ENCODE measurements around the gene WBP1L.

Gene WBP1L

DNA sequence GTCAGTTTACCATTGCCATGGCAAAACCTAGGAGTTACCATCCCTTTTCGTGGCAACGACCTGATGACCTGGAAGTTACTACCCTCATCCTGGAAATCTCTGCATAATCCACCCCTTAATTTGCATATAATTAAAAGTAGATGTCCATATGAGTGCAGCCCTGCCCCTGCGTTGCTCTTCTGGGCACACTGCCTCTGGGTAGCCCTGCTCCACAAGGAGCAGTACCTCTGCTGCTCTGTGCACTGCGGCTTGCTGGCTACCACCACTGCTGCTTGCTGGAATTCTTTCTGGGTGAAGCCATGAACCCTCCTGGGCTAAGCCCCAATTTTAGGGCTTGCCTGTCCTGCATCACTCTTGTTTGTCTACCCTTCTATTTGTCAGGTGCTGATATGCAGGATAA, 80.9 kb downstream of the WBP1L start:
- no peak for DNase-seq (ENCODE audit: low read depth)
- H3K4me3 ChIP-seq (ENCODE audit: low read depth, low read length), result no peak overlapping the region
- TF ChIP-seq, protein P1, sequence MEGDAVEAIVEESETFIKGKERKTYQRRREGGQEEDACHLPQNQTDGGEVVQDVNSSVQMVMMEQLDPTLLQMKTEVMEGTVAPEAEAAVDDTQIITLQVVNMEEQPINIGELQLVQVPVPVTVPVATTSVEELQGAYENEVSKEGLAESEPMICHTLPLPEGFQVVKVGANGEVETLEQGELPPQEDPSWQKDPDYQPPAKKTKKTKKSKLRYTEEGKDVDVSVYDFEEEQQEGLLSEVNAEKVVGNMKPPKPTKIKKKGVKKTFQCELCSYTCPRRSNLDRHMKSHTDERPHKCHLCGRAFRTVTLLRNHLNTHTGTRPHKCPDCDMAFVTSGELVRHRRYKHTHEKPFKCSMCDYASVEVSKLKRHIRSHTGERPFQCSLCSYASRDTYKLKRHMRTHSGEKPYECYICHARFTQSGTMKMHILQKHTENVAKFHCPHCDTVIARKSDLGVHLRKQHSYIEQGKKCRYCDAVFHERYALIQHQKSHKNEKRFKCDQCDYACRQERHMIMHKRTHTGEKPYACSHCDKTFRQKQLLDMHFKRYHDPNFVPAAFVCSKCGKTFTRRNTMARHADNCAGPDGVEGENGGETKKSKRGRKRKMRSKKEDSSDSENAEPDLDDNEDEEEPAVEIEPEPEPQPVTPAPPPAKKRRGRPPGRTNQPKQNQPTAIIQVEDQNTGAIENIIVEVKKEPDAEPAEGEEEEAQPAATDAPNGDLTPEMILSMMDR (IDR thresholded peaks at IDR 0.05; ENCODE audit: low read depth, low read length), result no peak
- TF ChIP-seq MYC (IDR thresholded peaks at IDR 0.05; ENCODE audit: low read depth, low read length), result no peak
- TF ChIP-seq, protein P2, sequence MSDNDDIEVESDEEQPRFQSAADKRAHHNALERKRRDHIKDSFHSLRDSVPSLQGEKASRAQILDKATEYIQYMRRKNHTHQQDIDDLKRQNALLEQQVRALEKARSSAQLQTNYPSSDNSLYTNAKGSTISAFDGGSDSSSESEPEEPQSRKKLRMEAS (IDR thresholded peaks at IDR 0.05; ENCODE audit: low read depth, low read length), result no peak
- TF ChIP-seq POLR2A (IDR thresholded peaks at IDR 0.05; ENCODE audit: extremely low read depth, insufficient read length), result no peak

DNA sequence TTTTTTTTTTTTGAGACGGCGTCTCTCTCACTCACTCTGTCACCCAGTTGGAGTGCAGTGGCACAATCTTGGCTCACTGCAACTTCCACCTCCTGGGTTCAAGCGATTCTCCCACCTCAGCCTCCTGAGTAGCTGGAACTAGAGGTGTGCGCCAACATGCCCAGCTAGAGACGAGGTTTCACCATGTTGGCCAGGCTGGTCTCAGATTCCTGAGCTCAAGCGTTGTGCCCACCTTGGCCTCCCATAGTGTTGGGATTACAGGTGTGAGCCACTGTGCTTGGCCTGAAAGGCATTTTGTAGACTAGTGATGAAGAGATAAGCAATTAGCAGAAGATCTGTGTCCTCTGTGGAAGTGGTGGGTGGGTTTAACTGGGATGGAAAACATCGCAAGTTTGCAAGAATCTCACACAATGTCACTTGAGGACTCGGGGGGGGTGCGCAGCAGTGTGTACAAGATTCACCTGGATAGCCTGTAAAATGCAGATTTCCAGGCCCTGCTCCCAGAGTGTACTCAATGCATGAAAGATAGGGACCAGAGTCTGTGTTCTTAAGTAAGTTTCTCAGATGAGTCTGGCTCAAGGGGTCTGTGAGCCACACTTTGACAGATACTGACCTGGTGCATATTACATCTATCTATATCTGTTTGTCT, 82.5 kb downstream of the WBP1L start:
- no peak for DNase-seq (ENCODE audit: low read depth)
- TF ChIP-seq, protein P2 (IDR thresholded peaks at IDR 0.05; ENCODE audit: low read depth, low read length), result no peak
- TF ChIP-seq POLR2A (IDR thresholded peaks at IDR 0.05; ENCODE audit: extremely low read depth, insufficient read length) (no peak), MYC (IDR thresholded peaks at IDR 0.05; ENCODE audit: low read depth, low read length) (no peak)
- TF ChIP-seq, protein P1 (IDR thresholded peaks at IDR 0.05; ENCODE audit: low read depth, low read length), result no peak
- no peak overlapping the region for H3K4me3 ChIP-seq (ENCODE audit: low read depth, low read length)

DNA sequence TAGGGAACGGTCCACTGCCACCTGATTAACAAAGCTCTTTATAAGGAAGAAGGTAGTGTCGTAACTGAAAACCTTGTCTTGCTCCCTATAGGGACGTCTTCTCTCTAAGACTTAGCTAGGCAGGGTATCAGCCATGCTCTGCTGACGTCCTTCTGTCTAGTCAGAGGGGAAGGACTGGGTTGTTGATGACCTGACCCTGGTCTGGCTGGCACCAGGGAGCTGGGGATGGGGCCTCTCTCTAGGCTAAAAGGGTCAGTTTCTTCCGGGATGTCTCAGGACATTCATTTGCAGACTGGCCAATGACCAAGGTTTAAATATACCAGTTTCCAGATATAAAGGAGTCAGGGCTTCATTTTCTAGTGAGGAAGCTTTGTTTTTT, 83.8 kb downstream of the WBP1L start:
- H3K4me3 ChIP-seq (ENCODE audit: low read depth, low read length), result no peak overlapping the region
- TF ChIP-seq MYC (IDR thresholded peaks at IDR 0.05; ENCODE audit: low read depth, low read length) (no peak), POLR2A (IDR thresholded peaks at IDR 0.05; ENCODE audit: extremely low read depth, insufficient read length) (no peak)
- TF ChIP-seq, protein P2 (IDR thresholded peaks at IDR 0.05; ENCODE audit: low read depth, low read length), result no peak
- TF ChIP-seq, protein P1 (IDR thresholded peaks at IDR 0.05; ENCODE audit: low read depth, low read length), result no peak
- DNase-seq (ENCODE audit: low read depth), result no peak

DNA sequence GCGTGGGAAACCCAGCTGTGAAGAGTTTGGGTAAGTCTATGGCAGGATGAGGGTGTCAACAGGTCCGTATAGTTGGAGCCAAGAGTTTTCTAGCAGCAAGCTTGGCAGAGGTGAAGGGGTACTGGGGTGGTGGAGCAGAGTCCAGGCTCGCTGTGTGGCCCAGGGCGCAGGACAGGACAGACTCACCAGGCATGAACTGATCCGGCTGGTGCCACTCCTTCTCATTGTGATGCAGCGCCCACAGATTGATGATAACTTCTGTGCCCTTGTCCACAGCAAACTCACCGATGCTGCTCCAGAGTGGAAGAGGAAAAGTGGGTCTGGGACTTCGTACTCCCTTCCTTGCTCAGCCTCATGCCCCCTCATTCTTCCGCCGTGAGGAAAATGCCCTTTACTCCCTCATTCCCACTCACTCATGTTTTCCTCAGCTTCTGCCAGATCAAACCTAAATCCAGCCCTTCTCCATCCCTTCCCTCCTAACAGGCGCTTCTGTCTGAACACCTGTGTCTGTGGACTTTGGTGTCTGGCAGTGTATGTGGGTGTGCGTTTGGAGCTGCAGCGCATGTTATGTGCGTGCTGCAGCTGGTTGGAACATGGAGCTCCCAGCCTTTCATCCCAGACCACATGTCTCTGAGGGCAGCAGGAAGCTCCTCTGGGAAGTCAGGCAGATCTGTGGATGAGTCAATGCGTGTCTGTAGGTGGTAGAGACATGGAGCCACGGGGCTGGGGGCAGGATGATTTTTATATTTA, 87.7 kb downstream of the WBP1L start:
- DNase-seq (ENCODE audit: low read depth), result no peak
- TF ChIP-seq, protein P2 (IDR thresholded peaks at IDR 0.05; ENCODE audit: low read depth, low read length), result no peak
- TF ChIP-seq MYC (IDR thresholded peaks at IDR 0.05; ENCODE audit: low read depth, low read length) (no peak), POLR2A (IDR thresholded peaks at IDR 0.05; ENCODE audit: extremely low read depth, insufficient read length) (no peak)
- TF ChIP-seq, protein P1 (IDR thresholded peaks at IDR 0.05; ENCODE audit: low read depth, low read length), result no peak
- no peak overlapping the region for H3K4me3 ChIP-seq (ENCODE audit: low read depth, low read length)

DNA sequence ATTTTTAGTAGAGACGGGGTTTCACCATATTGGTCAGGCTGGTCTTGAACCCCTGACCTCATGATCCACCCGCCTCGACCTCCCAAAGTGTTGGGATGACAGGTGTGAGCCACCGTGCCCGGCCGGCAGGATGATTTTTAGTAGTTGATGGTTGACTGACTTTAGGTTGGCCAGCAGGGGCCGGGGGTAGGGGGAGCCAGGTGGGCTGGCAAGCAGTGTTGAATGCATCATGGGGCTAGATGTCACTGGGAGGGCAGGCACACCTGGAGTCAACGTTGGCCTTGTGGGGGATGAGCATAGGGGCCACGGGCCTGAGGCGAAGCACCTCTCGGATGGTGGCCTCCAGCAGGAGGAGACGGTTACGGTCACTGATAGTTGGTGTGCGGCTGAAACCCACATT, 88.5 kb downstream of the WBP1L start:
- no peak overlapping the region for H3K4me3 ChIP-seq (ENCODE audit: low read depth, low read length)
- no peak for TF ChIP-seq POLR2A (IDR thresholded peaks at IDR 0.05; ENCODE audit: extremely low read depth, insufficient read length)
- no peak for TF ChIP-seq MYC (IDR thresholded peaks at IDR 0.05; ENCODE audit: low read depth, low read length)
- TF ChIP-seq, protein P2 (IDR thresholded peaks at IDR 0.05; ENCODE audit: low read depth, low read length), result no peak
- TF ChIP-seq, protein P1 (IDR thresholded peaks at IDR 0.05; ENCODE audit: low read depth, low read length), result no peak

More for the DNA sequence above, 88.5 kb downstream of the WBP1L start:
- no peak for DNase-seq (ENCODE audit: low read depth)
